NT2/D1 (cell line): ENCODE data around the gene CABLES1.

Experiments used
- SUZ12 ChIP-seq: IDR thresholded peaks from 2 replicates; pipeline ENCODE4 v1.6.1; 2011; ENCODE audit not compliant: insufficient read length, insufficient read depth; ENCODE audit errors: extremely low read depth
- YY1 ChIP-seq: IDR thresholded peaks from 2 replicates; pipeline ENCODE4 v1.6.1; 2011; ENCODE audit not compliant: insufficient read length, insufficient read depth
- ZNF274 ChIP-seq: IDR thresholded peaks from 2 replicates; pipeline ENCODE4 v1.6.1; 2011; ENCODE audit warnings: mild to moderate bottlenecking, low read depth, low read length

DNA sequence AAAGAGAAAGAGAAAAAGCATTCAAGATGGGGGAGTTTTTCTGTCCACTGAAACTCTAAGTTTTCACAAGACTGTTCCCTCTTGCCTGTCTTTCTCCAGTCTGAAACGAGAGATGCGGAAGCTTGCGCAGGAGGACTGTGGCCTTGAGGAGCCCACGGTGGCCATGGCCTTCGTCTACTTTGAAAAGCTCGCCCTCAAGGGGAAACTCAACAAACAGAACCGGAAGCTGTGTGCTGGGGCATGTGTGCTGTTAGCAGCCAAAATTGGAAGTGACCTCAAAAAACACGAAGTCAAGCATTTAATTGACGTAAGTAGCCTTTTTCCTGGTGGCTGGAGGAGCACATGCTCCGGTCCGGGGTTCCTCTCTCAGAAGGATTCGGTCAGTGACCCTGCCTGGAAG lies 118.3 kb downstream of the CABLES1 start:
- no peak for TF ChIP-seq SUZ12
- TF ChIP-seq YY1: no peak
- TF ChIP-seq ZNF274: no peak
